Ovary (tissue), 9 donors: ENCODE results near the gene ASIC1. TPM values are rescaled to one million over a fixed set of nuclear protein-coding genes. Genes with fewer than 3 reads are reported as not detected.
A peak's percentile ranks its signal among the peaks of the same experiment; 100 is the strongest.
"Not testable (repeated sequence)": the region's sequence is repeated elsewhere in the genome, so short reads cannot be mapped to it uniquely, and the experiment has no call there.

Source experiments
- DNase-seq, 5 donors: peaks; one replicate each; pipeline ENCODE4 v3.0.0-alpha.2; 2019 to 2020
- H3K27ac ChIP-seq, 2 donors: fragments of 200-600 bp; one replicate each; pipeline versions ENCODE4 v1.5.1 to v1.8.0; 2019 to 2022
- H3K27me3 ChIP-seq: fragments of 200-600 bp; one replicate; pipeline ENCODE4 v1.8.0; 2022
- H3K36me3 ChIP-seq: fragments of 200-600 bp; sonication (generic); one replicate; pipeline ENCODE4 v1.5.1; 2019
- H3K4me1 ChIP-seq: one replicate; pipeline ENCODE4 v1.8.1; 2013; ENCODE audit warnings: mild to moderate bottlenecking, moderate library complexity; ENCODE audit not compliant: insufficient read depth
- H3K4me3 ChIP-seq: fragments of 200-600 bp; sonication (generic); one replicate; pipeline ENCODE4 v1.5.1; 2017
- H3K9me3 ChIP-seq, 2 donors: fragments of 200-600 bp in 1 of 2; sonication (generic) in 1 of 2; one replicate each; pipeline versions ENCODE4 v1.5.1 to v1.8.1; 2013 to 2019; ENCODE audit warnings: mild to moderate bottlenecking in 1 of 2, moderate library complexity in 1 of 2
- EP300 ChIP-seq: sonication (generic); formaldehyde crosslinking; IDR thresholded peaks from one replicate; pipeline ENCODE4 v1.6.1; 2017; ENCODE audit warnings: antibody characterized with exemption
- POLR2A ChIP-seq: fragments of 450-650 bp; IDR thresholded peaks from one replicate; pipeline ENCODE4 v1.6.1; 2017; ENCODE audit warnings: antibody characterized with exemption, mild to moderate bottlenecking, moderate library complexity
- WGBS, 3 donors: extraction: QIAGEN DNeasy Blood & Tissue Kit in 1 of 3; methylation state at CpG; one replicate each; pipeline versions ENCODE4 v1.1.5 to v1.1.7; 2013 to 2017; 5-methylcytosine and 5-hydroxymethylcytosine counted together
- intact Hi-C, 4 donors: fragments of 100-400 bp; cut with DNase I; formaldehyde crosslinking; loops; one replicate each; pipeline versions ENCODE4 v1.11.0 to v1.15.1; 2022 to 2023
- polyA plus RNA-seq, 2 donors: library from polyadenylated mRNA; stranded (reverse); fragments of 200-250 nt in 1 of 2; fragments of 350-450 nt in 1 of 2; fragmentation: Illumina TruSeq in 1 of 2; extraction: RNeasy Lipid Tissue Mini Kit (QIAGEN cat#74804) in 1 of 2; gene quantifications; one replicate each; pipeline ENCODE4 v1.2.3, GENCODE V29; 2013 to 2014
- total RNA-seq, 7 donors: library from RNA; depleted of rRNA in 2 of 7; stranded (reverse); fragments of >200 nt in 2 of 7; fragmentation: NEBNext Ultra II Directional in 3 of 7; extraction: Animal tissue kit (Norgen Biotek cat#: 25700) in 3 of 7; gene quantifications; one replicate each; pipeline versions ENCODE4 v1.1.0 to v1.2.4, GENCODE V29; 2016 to 2023
- TF ChIP-seq, protein P1 (sequence below), 3 donors: fragments of 450-650 bp in 2 of 3; fragments of 200-600 bp in 1 of 3; IDR thresholded peaks; one replicate each; pipeline versions ENCODE4 v1.5.1 to v1.8.0; 2016 to 2022; ENCODE audit warnings: antibody characterized with exemption in 3 of 3, mild to moderate bottlenecking in 1 of 3
- donor health status: DM: no; HTN: no; CAD: no; lungs with moderate emphysema.
- donor health status: DM: no; HTN: no; CAD: no.
- donor health status: Bipolar disorder and iron deficiency.
- donor health status: DM: yes; HTN: yes; CAD: no.
- donor health status: DM: no; HTN: no; CAD: no.
- donor health status: DM: yes; HTN: yes; CAD: no.

Gene ASIC1
- total and polyA plus RNA-seq, 9 donors = 0.12 to 4.1 (median 0.69) TPM

- Histone ChIP-seq H3K36me3 (no peaks in the 10 kb centered on the region), H3K4me1 (no peaks in the 10 kb centered on the region), H3K9me3 (no peaks in the 10 kb centered on the region), H3K27ac (no peak within 1 kb of the TSS), H3K27me3 (no peaks in the 10 kb centered on the region), H3K4me3 (peak within 1 kb of the TSS; percentile 80)
- peak; percentile 92 to 97 (median 95) for DNase-seq
- 4 to 5% (median 4%) methylated on average over 46 to 47 of the region's 47 CpGs for WGBS, 3 donors
- intact Hi-C loops = no loop called here
- TF ChIP-seq EP300 (no peak), POLR2A (no peak)
- TF ChIP-seq, protein P1, sequence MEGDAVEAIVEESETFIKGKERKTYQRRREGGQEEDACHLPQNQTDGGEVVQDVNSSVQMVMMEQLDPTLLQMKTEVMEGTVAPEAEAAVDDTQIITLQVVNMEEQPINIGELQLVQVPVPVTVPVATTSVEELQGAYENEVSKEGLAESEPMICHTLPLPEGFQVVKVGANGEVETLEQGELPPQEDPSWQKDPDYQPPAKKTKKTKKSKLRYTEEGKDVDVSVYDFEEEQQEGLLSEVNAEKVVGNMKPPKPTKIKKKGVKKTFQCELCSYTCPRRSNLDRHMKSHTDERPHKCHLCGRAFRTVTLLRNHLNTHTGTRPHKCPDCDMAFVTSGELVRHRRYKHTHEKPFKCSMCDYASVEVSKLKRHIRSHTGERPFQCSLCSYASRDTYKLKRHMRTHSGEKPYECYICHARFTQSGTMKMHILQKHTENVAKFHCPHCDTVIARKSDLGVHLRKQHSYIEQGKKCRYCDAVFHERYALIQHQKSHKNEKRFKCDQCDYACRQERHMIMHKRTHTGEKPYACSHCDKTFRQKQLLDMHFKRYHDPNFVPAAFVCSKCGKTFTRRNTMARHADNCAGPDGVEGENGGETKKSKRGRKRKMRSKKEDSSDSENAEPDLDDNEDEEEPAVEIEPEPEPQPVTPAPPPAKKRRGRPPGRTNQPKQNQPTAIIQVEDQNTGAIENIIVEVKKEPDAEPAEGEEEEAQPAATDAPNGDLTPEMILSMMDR (IDR thresholded peaks at IDR 0.05) = no peak
These were observed 32.0 kb upstream of the ASIC1 start, which contains the start of gene RACGAP1 for GRCh38 chr12:50025187-50026059. Gene RACGAP1 (minus strand): TSS chr12:50025494. CDS start chr12:50016715, 8,779 bp downstream.

- intact Hi-C loops = no loop called here
- Histone ChIP-seq H3K36me3 (no peaks in the 10 kb centered on the region), H3K9me3 (no peaks in the 10 kb centered on the region), H3K4me3 (no peak overlapping the region), H3K27me3 (no peaks in the 10 kb centered on the region), H3K27ac (no peak overlapping the region), H3K4me1 (no peaks in the 10 kb centered on the region)
- 69 to 81% (median 74%) methylated on average over 3 of the region's 3 CpGs for WGBS, 3 donors
- TF ChIP-seq EP300 (no peak), POLR2A (no peak)
- TF ChIP-seq, protein P1 (IDR thresholded peaks at IDR 0.05) = no peak
- DNase-seq = no peak
These were observed 30.7 kb upstream of the ASIC1 start for GRCh38 chr12:50026691-50027090.

- H3K36me3 ChIP-seq, H3K4me3 ChIP-seq, DNase-seq, intact Hi-C loops, H3K4me1 ChIP-seq, H3K27me3 ChIP-seq, H3K27ac ChIP-seq, H3K9me3 ChIP-seq: not testable (repeated sequence)
- 81 to 90% (median 85%) methylated on average over 9 of the region's 9 CpGs for WGBS, 3 donors
These were observed 26.9 kb upstream of the ASIC1 start for GRCh38 chr12:50030449-50030848.

DNA sequence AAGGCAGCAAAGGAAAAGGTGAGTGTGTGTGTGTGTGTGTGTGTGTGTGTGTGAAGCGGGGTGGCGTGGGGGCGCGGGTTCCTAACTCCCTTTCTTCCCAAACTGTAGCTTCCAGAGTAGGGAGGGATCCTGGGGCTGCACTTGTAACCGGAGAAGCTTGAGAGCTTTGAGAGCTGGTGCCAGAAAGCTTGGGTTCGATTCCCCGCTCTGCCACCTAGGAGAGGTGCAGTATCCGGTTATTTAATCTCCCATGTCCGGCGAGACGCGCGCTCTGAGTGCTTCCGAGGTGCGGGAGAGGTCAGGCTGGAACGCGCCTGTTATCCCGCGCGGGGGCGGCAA is 24.9 kb upstream of the ASIC1 start:
- intact Hi-C loops = no loop called here
- TF ChIP-seq POLR2A (no peak), EP300 (no peak)
- TF ChIP-seq, protein P1 (IDR thresholded peaks at IDR 0.05) = no peak
- no peak overlapping the region for H3K4me3 ChIP-seq
- no peak overlapping the region for H3K27ac ChIP-seq
- no peaks in the 10 kb centered on the region for H3K36me3 ChIP-seq
- H3K9me3 ChIP-seq = no peaks in the 10 kb centered on the region
- H3K27me3 ChIP-seq = no peaks in the 10 kb centered on the region
- peaks cover 1% of the 10 kb centered on the region for H3K4me1 ChIP-seq
- WGBS, 3 donors = 15 to 24% (median 24%) methylated on average over 17 to 21 of the region's 21 CpGs
- DNase-seq = no peak
